Suprapubic skin (tissue), 2 donors: ENCODE data around the gene PLPP7.

ENCODE experiments used
- EP300 ChIP-seq: sonication (generic); formaldehyde crosslinking; IDR thresholded peaks from one replicate; pipeline ENCODE4 v1.6.1; 2017; ENCODE audit warnings: antibody characterized with exemption
- POLR2A ChIP-seq, 2 donors: fragments of 450-650 bp; IDR thresholded peaks; one replicate each; pipeline ENCODE4 v1.6.1; 2017; ENCODE audit warnings: antibody characterized with exemption in 2 of 2, mild to moderate bottlenecking in 2 of 2, moderate library complexity in 2 of 2

DNA sequence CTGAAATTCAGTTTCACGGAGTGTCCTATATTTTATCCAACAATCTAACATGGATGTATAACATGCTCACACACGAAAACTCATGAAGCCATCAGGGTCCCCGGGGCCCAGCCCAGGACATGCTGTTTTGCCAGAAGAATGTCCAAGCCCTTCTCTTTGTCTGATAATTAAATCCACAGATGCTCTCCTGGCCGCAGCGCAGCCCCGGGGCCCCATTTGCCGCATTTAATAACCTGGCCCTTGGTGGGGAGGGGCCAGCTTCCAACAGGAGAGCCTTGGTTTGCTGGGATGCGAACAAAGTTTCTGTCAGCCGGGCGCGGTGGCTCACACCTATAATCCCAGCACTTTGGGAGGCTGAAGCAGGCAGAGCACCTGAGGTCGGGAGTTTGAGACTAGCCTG is 30.0 kb downstream of the PLPP7 start:
- TF ChIP-seq EP300 (no peak), POLR2A (IDR thresholded peaks at IDR 0.05) (no peak)
